SK-N-SH treated with all-trans-retinoic acid at 6 μM for 48 hours (cell line): ENCODE data around the gene MSMO1.

Experiments used
- ATAC-seq: fragments of 200-7000 bp; cut with Tn5 transposase; 3 replicates; pipeline ENCODE4 v1.9.1; 2020; ENCODE audit warnings: mild to moderate bottlenecking, moderate library complexity
- ARNTL ChIP-seq: fragments of 450-650 bp; formaldehyde crosslinking; IDR thresholded peaks from 2 replicates; pipeline ENCODE4 v1.5.0; 2020; ENCODE audit warnings: low read depth, mild to moderate bottlenecking, moderate library complexity, borderline replicate concordance
- BACH2 ChIP-seq: fragments of 250-450 bp; sonication (Bioruptor Pico); IDR thresholded peaks from 2 replicates; pipeline ENCODE4 v1.9.0; 2021; ENCODE audit warnings: mild to moderate bottlenecking, borderline replicate concordance
- CREB5 ChIP-seq: fragments of 250-450 bp; sonication (Bioruptor Pico); IDR thresholded peaks from 2 replicates; pipeline ENCODE4 v1.5.1; 2020; ENCODE audit warnings: low read depth, mild to moderate bottlenecking, moderate library complexity
- CSDC2 ChIP-seq: fragments of 250-450 bp; sonication (Bioruptor Pico); IDR thresholded peaks from 2 replicates; pipeline ENCODE4 v1.5.0; 2020; ENCODE audit warnings: mild to moderate bottlenecking, moderate library complexity
- CSRNP3 ChIP-seq: fragments of 250-450 bp; sonication (Bioruptor Pico); IDR thresholded peaks from 2 replicates; pipeline ENCODE4 v1.5.1; 2021; ENCODE audit warnings: mild to moderate bottlenecking, moderate library complexity
- ESRRG ChIP-seq: fragments of 250-450 bp; sonication (Bioruptor Pico); IDR thresholded peaks from 2 replicates; pipeline ENCODE4 v1.6.1; 2021; ENCODE audit warnings: mild to moderate bottlenecking
- GLIS3 ChIP-seq: fragments of 250-450 bp; sonication (Bioruptor Pico); IDR thresholded peaks from 2 replicates; pipeline ENCODE4 v1.5.0; 2020; ENCODE audit warnings: mild to moderate bottlenecking, moderate library complexity
- ISL1 ChIP-seq: fragments of 250-450 bp; sonication (Bioruptor Pico); IDR thresholded peaks from 2 replicates; pipeline ENCODE4 v2.1.2; 2022; ENCODE audit warnings: mild to moderate bottlenecking, moderate library complexity
- OSR1 ChIP-seq: fragments of 250-450 bp; sonication (Bioruptor Pico); IDR thresholded peaks from 2 replicates; pipeline ENCODE4 v1.8.0; 2022; ENCODE audit warnings: moderate library complexity, mild to moderate bottlenecking, inconsistent platforms
- PATZ1 ChIP-seq: fragments of 250-450 bp; sonication (Bioruptor Pico); IDR thresholded peaks from 2 replicates; pipeline ENCODE4 v1.8.0; 2020; ENCODE audit warnings: mild to moderate bottlenecking, moderate library complexity, borderline replicate concordance
- POU6F1 ChIP-seq: fragments of 250-450 bp; sonication (Bioruptor Pico); IDR thresholded peaks from 2 replicates; pipeline ENCODE4 v1.8.0; 2021; ENCODE audit warnings: low read depth, mild to moderate bottlenecking, moderate library complexity, borderline replicate concordance
- RARB ChIP-seq: fragments of 250-450 bp; sonication (Bioruptor Pico); IDR thresholded peaks from 2 replicates; pipeline ENCODE4 v1.8.0; 2021; ENCODE audit warnings: mild to moderate bottlenecking, moderate library complexity
- SNAI2 ChIP-seq: fragments of 250-450 bp; sonication (Bioruptor Pico); IDR thresholded peaks from 2 replicates; pipeline ENCODE4 v1.5.0; 2020; ENCODE audit warnings: mild to moderate bottlenecking, moderate library complexity
- TCF4 ChIP-seq: fragments of 250-450 bp; sonication (Bioruptor Pico); IDR thresholded peaks from 2 replicates; pipeline ENCODE4 v1.8.0; 2021; ENCODE audit warnings: mild to moderate bottlenecking, moderate library complexity, borderline replicate concordance
- TOX ChIP-seq: fragments of 250-450 bp; sonication (Bioruptor Pico); IDR thresholded peaks from 2 replicates; pipeline ENCODE4 v1.8.0; 2021; ENCODE audit warnings: mild to moderate bottlenecking, moderate library complexity, borderline replicate concordance
- TSHZ2 ChIP-seq: fragments of 250-450 bp; sonication (Bioruptor Pico); IDR thresholded peaks from 2 replicates; pipeline ENCODE4 v1.5.0; 2020; ENCODE audit warnings: mild to moderate bottlenecking, moderate library complexity
- ZC3H10 ChIP-seq: fragments of 250-450 bp; sonication (Bioruptor Pico); IDR thresholded peaks from 2 replicates; pipeline ENCODE4 v1.5.1; 2021; ENCODE audit warnings: mild to moderate bottlenecking, moderate library complexity
- ZFP3 ChIP-seq: fragments of 250-450 bp; sonication (Bioruptor Pico); IDR thresholded peaks from 2 replicates; pipeline ENCODE4 v1.5.0; 2020; ENCODE audit warnings: mild to moderate bottlenecking, moderate library complexity
- ZFP30 ChIP-seq: fragments of 450-650 bp; formaldehyde crosslinking; IDR thresholded peaks from 2 replicates; pipeline ENCODE4 v1.5.0; 2022; ENCODE audit warnings: mild to moderate bottlenecking, moderate library complexity
- ZNF565 ChIP-seq: fragments of 450-650 bp; formaldehyde crosslinking; conservative IDR thresholded peaks from 2 replicates; pipeline ENCODE4 v1.5.0; 2020; ENCODE audit warnings: low read depth, mild to moderate bottlenecking, moderate library complexity
- ZNF70 ChIP-seq: fragments of 450-650 bp; formaldehyde crosslinking; IDR thresholded peaks from 2 replicates; pipeline ENCODE4 v1.5.0; 2020; ENCODE audit warnings: mild to moderate bottlenecking, moderate library complexity
- ZNF8 ChIP-seq: fragments of 450-650 bp; formaldehyde crosslinking; IDR thresholded peaks from 2 replicates; pipeline ENCODE4 v1.5.0; 2020; ENCODE audit warnings: mild to moderate bottlenecking, moderate library complexity

The MSMO1 gene

GRCh38 chr4:165324236-165324917, 3.1 kb upstream of the MSMO1 start:
- TF ChIP-seq ZFP3 (no peak), TSHZ2 (CRISPR knock-in tag) (no peak), PATZ1 (CRISPR knock-in tag) (no peak), POU6F1 (CRISPR knock-in tag) (no peak), CSRNP3 (CRISPR knock-in tag) (no peak), TCF4 (no peak), ZC3H10 (CRISPR knock-in tag) (no peak), ZNF8 (no peak), ZFP30 (CRISPR knock-in tag) (no peak), BACH2 (CRISPR knock-in tag) (no peak), GLIS3 (CRISPR knock-in tag) (no peak), ESRRG (CRISPR knock-in tag) (no peak), CSDC2 (no peak), ISL1 (CRISPR knock-in tag) (no peak), CREB5 (no peak), ZNF70 (CRISPR knock-in tag) (no peak)
- ATAC-seq: no peak

GRCh38 chr4:165324918-165325304, 2.6 kb upstream of the MSMO1 start:
- TF ChIP-seq TCF4: no peak
- TF ChIP-seq ARNTL (CRISPR knock-in tag): no peak
- TF ChIP-seq ZC3H10 (CRISPR knock-in tag): no peak
- TF ChIP-seq BACH2 (CRISPR knock-in tag): no peak
- TF ChIP-seq ZFP30 (CRISPR knock-in tag): no peak
- TF ChIP-seq ZNF565 (CRISPR knock-in tag): no peak
- TF ChIP-seq OSR1 (CRISPR knock-in tag): no peak
- no peak for TF ChIP-seq CREB5
- TF ChIP-seq GLIS3 (CRISPR knock-in tag): no peak
- TF ChIP-seq ZNF8: no peak
- no peak for TF ChIP-seq RARB (CRISPR knock-in tag)
- TF ChIP-seq SNAI2 (CRISPR knock-in tag): no peak
- no peak for TF ChIP-seq ZFP3
- TF ChIP-seq TOX (CRISPR knock-in tag): no peak
- no peak for TF ChIP-seq POU6F1 (CRISPR knock-in tag)
- TF ChIP-seq ISL1 (CRISPR knock-in tag): no peak
- TF ChIP-seq ESRRG (CRISPR knock-in tag): no peak
- TF ChIP-seq, all 23 proteins: peak for 0
- no peak for ATAC-seq
